Lung (tissue), 12 donors: ENCODE measurements around the gene HCST. TPM values are rescaled to one million over a fixed set of nuclear protein-coding genes. Genes with fewer than 3 reads are reported as not detected.
A peak's percentile ranks its signal among the peaks of the same experiment; 100 is the strongest.

Experiments
- ATAC-seq: fragments of 200-7000 bp; cut with Tn5 transposase; one replicate; pipeline ENCODE4 v1.9.1; 2020; ENCODE audit warnings: moderate number of reproducible peaks; ENCODE audit not compliant: insufficient read depth, low FRiP score
- DNase-seq, 3 donors: peaks; one replicate each; pipeline ENCODE4 v3.0.0-alpha.2; 2013 to 2017
- H3K27ac ChIP-seq, 2 donors: one replicate each; pipeline ENCODE4 v1.5.1; 2013; ENCODE audit warnings: mild to moderate bottlenecking in 2 of 2, moderate library complexity in 2 of 2, control low read depth in 1 of 2, inconsistent platforms in 1 of 2, low read depth in 1 of 2, low read length in 1 of 2
- H3K27me3 ChIP-seq, 3 donors: one replicate each; pipeline ENCODE4 v1.5.1; 2013; ENCODE audit warnings: low read length in 2 of 3; ENCODE audit not compliant: control insufficient read depth in 3 of 3, insufficient read depth in 3 of 3
- H3K36me3 ChIP-seq, 4 donors: one replicate each; pipeline ENCODE4 v1.5.1; 2013; ENCODE audit warnings: low read length in 4 of 4, mild to moderate bottlenecking in 1 of 4, moderate library complexity in 1 of 4; ENCODE audit not compliant: control insufficient read depth in 4 of 4, insufficient read depth in 4 of 4
- H3K4me1 ChIP-seq, 5 donors: one replicate each; pipeline ENCODE4 v1.5.1; 2013; ENCODE audit warnings: low read length in 5 of 5, mild to moderate bottlenecking in 2 of 5, moderate library complexity in 1 of 5; ENCODE audit not compliant: control insufficient read depth in 5 of 5, insufficient read depth in 5 of 5
- H3K4me3 ChIP-seq: one replicate; pipeline ENCODE4 v1.5.1; 2013; ENCODE audit warnings: mild to moderate bottlenecking, control low read depth, moderate library complexity
- H3K9ac ChIP-seq, 2 donors: one replicate each; pipeline ENCODE4 v1.5.1; 2013; ENCODE audit warnings: low read length in 2 of 2, control low read depth in 1 of 2; ENCODE audit not compliant: insufficient read depth in 1 of 2
- H3K9me3 ChIP-seq, 4 donors: one replicate each; pipeline ENCODE4 v1.5.1; 2013; ENCODE audit warnings: low read length in 3 of 4, mild to moderate bottlenecking in 1 of 4, moderate library complexity in 1 of 4; ENCODE audit not compliant: control insufficient read depth in 4 of 4, insufficient read depth in 3 of 4
- CTCF ChIP-seq: IDR thresholded peaks from 2 replicates; pipeline ENCODE4 v1.5.1; 2012; ENCODE audit warnings: mild to moderate bottlenecking; ENCODE audit errors: control extremely low read depth, extremely low read depth
- WGBS, 2 donors: extraction: QIAGEN DNeasy Blood & Tissue Kit; methylation state at CpG; one replicate each; pipeline ENCODE4 v1.1.7; 2013; 5-methylcytosine and 5-hydroxymethylcytosine counted together
- polyA plus RNA-seq, 2 donors: library from polyadenylated mRNA; stranded (reverse); fragments of 200-250 nt; gene quantifications; one replicate each; pipeline ENCODE4 v1.2.1, GENCODE V29; 2013
- total RNA-seq, 2 donors: library from RNA; depleted of rRNA in 1 of 2; stranded (reverse); fragments of >200 nt in 1 of 2; gene quantifications; one replicate each; pipeline ENCODE4 v1.2.1, GENCODE V29; 2014 to 2021
- donor health status: control.
- donor health status: control.
- donor health status: Bipolar disorder and iron deficiency.
- donor health status: healthy.
- donor health status: DM: yes; HTN: yes; CAD: no.

HCST gene
- total and polyA plus RNA-seq, 4 donors = 5.4 to 118 (median 61.2) TPM

- H3K9me3 ChIP-seq = no peaks in the 10 kb centered on the region
- H3K27ac ChIP-seq = no peak overlapping the region
- TF ChIP-seq CTCF = no peak
- H3K36me3 ChIP-seq = peaks cover 0 to 34% (median 7%) of the 10 kb centered on the region in 4 donors
- no peak overlapping the region for H3K4me3 ChIP-seq
- H3K4me1 ChIP-seq = peaks cover 5 to 29% (median 5%) of the 10 kb centered on the region in 5 donors
- 94 to 95% methylated on average over 50 to 51 of the region's 51 CpGs for WGBS, 2 donors
- DNase-seq (no peak), ATAC-seq (no peak)
- H3K27me3 ChIP-seq = no peaks in the 10 kb centered on the region
- H3K9ac ChIP-seq = no peak overlapping the region
Observed at GRCh38 chr19:35940078-35940775, 37.9 kb downstream of the HCST start.

GRCh38 chr19:35940839-35941238 is 38.5 kb downstream of the HCST start:
- WGBS, 2 donors = 60 to 79% methylated on average over 4 of the region's 4 CpGs

GRCh38 chr19:35942235-35942634 is 39.9 kb downstream of the HCST start:
- H3K4me1 ChIP-seq = peaks cover 0 to 17% (median 5%) of the 10 kb centered on the region in 5 donors
- H3K27me3 ChIP-seq = no peaks in the 10 kb centered on the region
- no peaks in the 10 kb centered on the region for H3K9me3 ChIP-seq
- no peak overlapping the region for H3K27ac ChIP-seq
- no peak overlapping the region for H3K9ac ChIP-seq
- H3K36me3 ChIP-seq = peaks cover 0 to 34% (median 7%) of the 10 kb centered on the region in 4 donors
- TF ChIP-seq CTCF = no peak
- DNase-seq (no peak), ATAC-seq (no peak)
- H3K4me3 ChIP-seq = peak overlapping the region; percentile 6
- 93 to 100% methylated on average over 3 of the region's 3 CpGs for WGBS, 2 donors

More at GRCh38 chr19:35940839-35941238, 38.5 kb downstream of the HCST start:
- H3K36me3 ChIP-seq = peaks cover 0 to 34% (median 7%) of the 10 kb centered on the region in 4 donors
- TF ChIP-seq CTCF = no peak
- ATAC-seq = no peak
- H3K27me3 ChIP-seq = no peaks in the 10 kb centered on the region
- H3K4me3 ChIP-seq = no peak overlapping the region
- DNase-seq = no peak
- H3K4me1 ChIP-seq = peaks cover 0 to 23% (median 5%) of the 10 kb centered on the region in 5 donors
- no peaks in the 10 kb centered on the region for H3K9me3 ChIP-seq
- H3K27ac ChIP-seq = no peak overlapping the region
- H3K9ac ChIP-seq = no peak overlapping the region
